GM19351 (cell line): Measurements from ENCODE around the gene BCAS1.

Source experiments
- ATAC-seq: cut with Tn5 transposase; IDR thresholded peaks from one replicate; pipeline ENCODE4 v1.9.1; 2021; ENCODE audit warnings: mild to moderate bottlenecking, moderate library complexity; ENCODE audit not compliant: unreplicated experiment

BCAS1 gene

GRCh38 chr20:53915446-53916172, 154.8 kb downstream of the BCAS1 start:
- peak; percentile 43 for ATAC-seq

GRCh38 chr20:53914781-53915445, 155.5 kb downstream of the BCAS1 start:
- ATAC-seq: no peak

GRCh38 chr20:53914091-53914780, 156.2 kb downstream of the BCAS1 start:
- ATAC-seq: no peak

- ATAC-seq: no peak
These were observed 159.1 kb downstream of the BCAS1 start for GRCh38 chr20:53911301-53911700.

GRCh38 chr20:53910351-53911002, 159.9 kb downstream of the BCAS1 start:
- ATAC-seq: no peak

- ATAC-seq: no peak
These were observed 162.2 kb downstream of the BCAS1 start for GRCh38 chr20:53907968-53908751.

GRCh38 chr20:53905820-53906191, 164.6 kb downstream of the BCAS1 start:
- ATAC-seq: no peak

- peak; percentile 36 for ATAC-seq
These were observed 165.2 kb downstream of the BCAS1 start for GRCh38 chr20:53905019-53905819.

- ATAC-seq: no peak
These were observed 166.1 kb downstream of the BCAS1 start for GRCh38 chr20:53904261-53904660.

- no peak for ATAC-seq
These were observed 166.8 kb downstream of the BCAS1 start for GRCh38 chr20:53903652-53903987.

GRCh38 chr20:53902968-53903651, 167.3 kb downstream of the BCAS1 start:
- no peak for ATAC-seq

- no peak for ATAC-seq
These were observed 168.8 kb downstream of the BCAS1 start for GRCh38 chr20:53901497-53902096.

GRCh38 chr20:53901064-53901463, 169.3 kb downstream of the BCAS1 start:
- ATAC-seq: no peak

GRCh38 chr20:53900380-53900999, 169.9 kb downstream of the BCAS1 start:
- no peak for ATAC-seq

- ATAC-seq: peak; percentile 86
These were observed 170.8 kb downstream of the BCAS1 start for GRCh38 chr20:53899351-53900167.

GRCh38 chr20:53898556-53898931, 171.8 kb downstream of the BCAS1 start:
- ATAC-seq: no peak

- ATAC-seq: no peak
These were observed 172.4 kb downstream of the BCAS1 start for GRCh38 chr20:53897884-53898555.
